Fibroblast of skin of back (primary cell): ENCODE results near the gene MEAF6.

ENCODE experiments used
- DNase-seq: peaks from one replicate; pipeline ENCODE4 v3.0.0-alpha.2; 2013

Gene MEAF6

DNA sequence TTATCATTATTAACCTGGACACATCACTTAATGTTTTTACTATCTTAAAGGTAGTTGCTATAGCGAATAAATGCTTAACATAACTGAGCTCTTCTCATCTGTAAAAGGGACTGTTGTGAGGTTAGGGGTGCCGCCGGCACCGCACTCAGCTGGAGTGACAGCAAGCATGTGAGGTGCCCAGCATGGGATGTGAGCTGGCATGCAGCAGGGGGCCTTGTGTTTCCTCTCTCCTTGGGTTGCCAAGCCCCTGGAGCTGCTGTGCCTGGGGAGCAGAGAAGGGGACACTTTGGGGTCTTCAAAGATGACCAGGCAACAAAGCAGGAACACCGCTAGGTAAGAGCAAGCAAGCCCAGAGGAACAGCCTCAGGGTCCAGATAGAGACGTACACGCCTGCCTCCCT is 42.3 kb downstream of the MEAF6 start:
- DNase-seq = no peak

DNA sequence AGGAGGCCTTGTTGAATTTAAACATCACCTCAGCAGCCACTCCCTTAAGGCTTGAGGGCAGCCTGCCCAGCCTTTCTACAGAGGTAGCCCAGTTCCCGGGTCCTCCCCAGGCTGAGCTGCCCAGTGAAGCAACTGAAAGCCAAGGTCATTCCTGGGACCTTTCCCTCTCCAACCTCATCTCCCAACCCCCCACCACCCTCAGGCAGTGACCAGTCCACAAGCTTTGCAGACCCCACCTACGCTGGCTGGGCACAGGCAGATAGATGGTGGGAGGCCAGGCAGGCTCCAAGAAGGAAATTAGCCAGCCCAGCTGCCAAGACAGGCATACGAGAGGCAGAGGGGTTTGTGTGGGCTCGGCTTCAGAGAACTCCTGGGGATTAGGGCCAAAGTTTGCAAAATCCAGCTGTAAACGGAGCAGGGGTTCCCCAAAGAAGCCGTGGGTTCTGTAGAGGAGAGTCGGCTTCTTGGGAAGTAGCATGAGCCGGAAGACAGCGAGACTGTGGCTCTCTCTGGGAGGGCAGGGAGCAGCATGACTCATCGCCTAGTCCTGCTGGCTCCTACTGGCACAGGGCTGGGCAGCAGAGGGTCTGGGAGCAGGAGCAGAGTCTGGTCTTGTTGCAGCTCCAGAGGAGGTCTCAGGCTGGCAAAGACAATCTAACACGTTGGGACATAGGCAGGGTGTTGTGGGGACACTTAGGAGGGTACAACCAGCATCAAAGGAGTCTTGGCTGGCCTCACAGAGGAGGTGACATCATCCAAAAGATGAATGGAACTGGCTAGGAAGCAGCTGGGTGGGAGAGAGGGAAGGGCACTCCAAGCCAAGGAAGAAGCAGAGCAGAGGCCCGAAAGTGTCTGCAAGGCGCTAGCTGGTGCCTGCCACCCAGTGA is 43.0 kb downstream of the MEAF6 start:
- DNase-seq = peak; percentile 93

DNA sequence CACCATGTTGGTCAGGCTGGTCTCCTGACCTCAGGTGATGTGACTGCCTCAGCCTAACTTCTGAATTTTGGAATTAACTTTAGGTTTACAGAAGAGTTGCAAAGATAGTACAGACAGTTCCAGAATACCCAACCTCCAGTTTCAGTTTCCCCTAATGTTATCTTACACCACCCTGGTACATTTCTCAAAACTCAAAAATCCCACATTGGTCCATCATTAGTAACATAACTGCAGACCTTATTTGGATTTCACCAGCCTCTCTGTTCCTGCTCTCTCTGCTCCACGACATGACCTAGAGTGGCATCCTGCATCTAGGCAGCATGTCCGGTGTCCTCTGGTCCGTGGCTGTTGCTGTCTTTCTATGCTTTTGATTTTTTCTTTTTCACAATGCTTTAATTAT is 45.2 kb downstream of the MEAF6 start:
- DNase-seq = no peak

DNA sequence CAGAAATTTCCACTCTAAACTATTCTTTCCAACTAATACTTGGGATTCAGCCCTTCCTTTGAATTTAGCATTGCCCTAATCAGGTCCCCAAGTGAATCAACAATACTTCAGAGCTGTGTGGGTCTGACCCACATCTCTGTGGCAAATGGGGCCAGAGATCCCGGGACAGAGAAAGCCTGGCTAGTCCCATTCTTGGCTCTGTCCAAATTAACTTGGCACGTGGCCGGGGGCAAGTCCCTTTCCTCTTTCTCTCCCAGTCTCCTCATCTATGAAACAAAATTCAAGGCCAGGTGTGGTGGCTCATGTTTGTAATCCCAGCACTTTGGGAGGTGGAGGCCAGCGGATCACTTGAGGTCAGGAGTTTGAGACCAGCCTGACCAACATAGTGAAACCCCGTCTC is 46.5 kb downstream of the MEAF6 start:
- no peak for DNase-seq

DNA sequence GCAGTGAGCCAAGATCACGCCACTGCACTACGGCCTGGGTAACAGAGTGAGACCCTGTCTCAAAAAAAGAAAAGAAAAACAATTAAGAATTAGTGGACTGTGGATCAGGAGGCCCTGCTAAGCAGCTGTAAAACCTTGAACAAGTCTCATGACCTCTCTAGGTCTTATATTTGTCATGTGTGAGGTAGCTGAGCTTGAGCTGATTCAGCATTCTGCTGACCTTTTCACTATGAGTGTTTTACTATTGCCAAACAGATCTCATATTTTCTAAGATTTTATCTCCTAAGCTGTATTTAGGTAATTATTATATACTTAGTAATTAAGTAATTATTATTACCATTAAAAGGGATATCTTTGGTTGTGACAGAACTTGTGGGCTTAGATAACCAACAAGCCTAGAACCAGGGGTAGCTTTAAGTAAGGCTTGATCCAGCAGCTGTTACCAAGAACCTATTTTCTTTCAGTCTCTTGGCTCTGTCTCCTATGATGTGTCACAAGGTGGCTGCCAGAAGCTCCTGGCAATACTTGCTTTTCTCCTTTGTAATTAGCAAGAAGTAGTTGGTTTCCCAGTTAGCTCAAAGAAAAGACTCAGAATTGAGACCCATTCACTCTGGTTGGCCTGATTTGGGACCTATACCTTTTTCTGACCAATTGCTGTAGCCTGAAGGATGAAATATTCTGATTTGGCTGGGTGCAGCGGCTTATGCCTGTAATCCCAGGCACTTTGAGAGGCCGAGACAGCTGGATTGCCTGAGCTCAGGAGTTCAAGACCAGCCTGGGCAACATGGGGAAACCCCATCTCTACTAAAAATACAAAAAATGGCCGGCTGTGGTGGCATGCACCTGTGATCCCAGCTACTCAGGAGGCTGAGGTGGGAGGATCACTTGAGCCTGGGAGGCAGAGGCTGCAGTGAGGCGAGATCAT is 48.7 kb downstream of the MEAF6 start:
- no peak for DNase-seq

DNA sequence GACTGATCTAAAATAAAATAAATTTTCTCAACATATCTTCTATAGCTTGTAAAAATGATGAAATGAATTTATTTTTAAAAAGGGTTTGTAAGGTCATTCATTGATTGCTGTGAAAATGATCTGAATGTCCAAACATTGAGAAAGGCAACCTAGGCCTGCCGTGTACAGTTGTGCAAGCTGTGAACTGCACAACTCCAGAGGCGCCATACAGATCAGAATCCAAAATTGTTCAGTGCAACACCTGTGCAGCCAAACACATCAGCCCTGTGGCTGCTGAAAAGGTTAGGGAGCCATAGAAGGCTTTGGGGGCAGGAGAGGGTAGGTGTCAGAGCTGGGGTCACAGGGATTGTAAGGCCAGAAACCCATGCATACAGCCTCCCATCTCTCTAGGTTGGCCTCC is 50.1 kb downstream of the MEAF6 start:
- DNase-seq = no peak

DNA sequence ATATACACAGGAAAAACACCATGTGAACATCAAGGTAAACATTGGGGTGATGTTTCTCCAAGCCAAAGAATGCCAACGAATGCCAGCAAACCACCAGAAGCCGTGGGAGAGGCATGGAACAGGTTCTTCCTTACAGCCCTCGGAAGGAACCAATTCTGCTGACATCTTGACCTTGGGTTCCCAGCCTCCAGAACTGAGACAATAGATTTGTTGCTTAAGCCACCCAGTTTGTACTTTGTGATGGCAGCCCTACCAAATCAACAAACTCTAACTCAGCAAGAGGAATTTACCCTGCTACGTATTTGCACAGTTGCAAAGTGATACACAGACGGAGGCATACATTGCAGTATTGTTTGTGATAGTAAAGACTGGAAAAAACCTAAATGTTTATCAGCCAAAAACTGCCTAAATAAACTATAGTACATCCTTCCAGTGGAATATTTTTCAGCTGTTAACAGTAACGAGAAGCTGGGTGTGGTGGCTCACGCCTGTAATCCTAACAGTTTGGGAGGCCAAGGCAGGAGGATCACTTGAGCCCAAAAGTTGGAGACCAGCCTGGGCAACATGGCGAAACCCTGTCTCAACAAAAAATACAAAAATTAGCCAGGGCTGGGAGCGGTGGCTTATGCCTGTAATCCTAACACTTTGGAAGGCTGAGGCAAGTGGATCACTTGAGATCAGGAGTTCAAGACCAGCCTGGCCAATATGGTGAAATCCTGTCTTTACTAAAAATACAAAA is 52.7 kb downstream of the MEAF6 start:
- DNase-seq = no peak

DNA sequence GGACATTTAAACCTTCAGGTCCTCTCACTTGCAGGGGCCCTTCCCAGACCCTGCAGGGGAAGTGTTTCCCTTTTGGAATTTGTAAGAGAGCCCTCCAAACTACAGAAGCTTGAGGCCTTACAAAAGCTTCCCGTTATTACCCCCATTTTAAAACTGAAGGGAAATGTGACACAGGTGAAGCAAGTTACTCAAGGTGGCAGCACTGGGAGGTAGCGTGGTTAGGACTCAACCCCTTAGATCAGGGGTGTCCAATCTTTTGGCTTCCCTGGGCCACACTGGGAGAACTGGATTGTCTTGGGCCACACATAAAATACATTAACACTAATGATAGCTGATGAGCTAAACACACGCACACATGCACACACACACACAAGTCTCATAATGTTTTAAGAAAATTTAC is 56.0 kb downstream of the MEAF6 start:
- no peak for DNase-seq

DNA sequence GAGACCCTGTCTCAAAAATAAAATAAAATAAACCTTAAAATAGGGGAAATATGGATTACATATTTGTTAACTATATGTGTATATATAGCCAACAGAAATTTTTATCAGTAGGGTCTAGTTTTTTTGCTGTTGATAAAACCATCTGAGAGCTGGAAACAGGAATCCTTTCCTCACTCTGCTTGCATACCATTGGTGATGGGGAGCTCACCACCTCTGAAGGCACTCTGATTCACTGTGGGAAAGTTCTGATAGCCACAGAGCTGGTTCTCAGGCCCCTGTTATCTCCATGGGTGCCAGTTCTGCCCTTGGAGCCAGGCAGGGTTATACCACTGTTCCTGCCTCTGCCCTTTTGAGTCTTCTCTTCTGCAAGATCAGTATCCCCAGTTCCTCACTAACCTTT is 58.0 kb downstream of the MEAF6 start:
- DNase-seq = no peak

DNA sequence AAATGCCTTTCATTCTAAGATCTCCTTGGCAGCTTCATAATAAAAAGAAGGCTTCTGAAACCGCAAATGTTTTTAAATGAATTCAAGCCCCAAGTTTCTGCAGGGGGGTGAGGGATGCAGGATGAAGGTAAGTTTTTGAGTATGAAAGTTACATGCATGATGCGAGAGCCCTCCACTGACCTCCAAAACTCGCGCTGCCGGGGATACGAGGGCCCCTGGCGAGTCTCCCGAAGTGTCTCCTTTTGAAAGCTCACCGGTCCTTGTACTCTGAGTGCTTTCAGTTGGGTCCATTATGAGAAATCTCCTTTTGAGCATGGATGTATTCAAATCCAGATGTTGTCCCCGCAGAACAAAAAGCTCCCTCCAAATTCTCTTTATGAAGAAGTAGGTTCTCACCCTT is 59.0 kb downstream of the MEAF6 start:
- DNase-seq = no peak

DNA sequence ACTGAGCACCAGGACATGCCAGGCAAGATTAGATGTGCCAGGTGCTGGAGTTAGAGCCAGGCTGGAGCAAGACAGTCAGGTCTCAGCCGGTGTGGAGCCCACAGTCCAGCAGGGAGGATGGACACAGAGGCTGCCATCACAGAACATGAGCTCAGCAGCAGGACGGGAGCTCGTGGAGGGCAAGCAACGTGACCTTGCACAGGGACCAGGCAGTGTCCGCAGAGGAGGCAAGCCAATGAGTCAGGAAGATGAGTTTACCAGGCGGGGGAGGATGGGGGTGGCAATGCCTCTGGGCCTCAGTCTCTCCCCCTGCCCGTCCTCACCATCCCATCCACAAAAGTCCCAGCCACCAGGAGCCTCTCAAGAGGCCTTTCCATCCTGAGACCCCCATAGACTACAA is 60.9 kb downstream of the MEAF6 start:
- no peak for DNase-seq

DNA sequence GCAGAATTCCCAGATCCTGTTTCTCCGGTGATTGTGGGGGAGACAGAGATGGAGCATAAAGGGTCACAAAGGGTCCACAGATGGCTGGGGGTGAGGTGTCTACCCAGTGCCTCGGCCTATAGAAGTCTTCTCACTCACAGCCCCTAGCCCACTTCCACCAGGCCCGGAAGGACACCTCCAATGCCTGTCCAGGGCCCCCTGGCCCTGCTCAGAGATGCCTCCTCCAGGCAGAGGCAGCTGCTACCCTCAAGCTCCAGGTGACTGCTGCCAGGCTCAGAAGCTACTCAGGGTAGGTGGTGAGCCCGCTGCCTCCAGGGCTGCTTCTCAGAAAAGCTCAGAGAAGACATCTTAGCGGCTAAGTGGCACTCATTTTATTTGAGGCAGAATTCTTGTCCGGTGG is 62.1 kb downstream of the MEAF6 start:
- no peak for DNase-seq

DNA sequence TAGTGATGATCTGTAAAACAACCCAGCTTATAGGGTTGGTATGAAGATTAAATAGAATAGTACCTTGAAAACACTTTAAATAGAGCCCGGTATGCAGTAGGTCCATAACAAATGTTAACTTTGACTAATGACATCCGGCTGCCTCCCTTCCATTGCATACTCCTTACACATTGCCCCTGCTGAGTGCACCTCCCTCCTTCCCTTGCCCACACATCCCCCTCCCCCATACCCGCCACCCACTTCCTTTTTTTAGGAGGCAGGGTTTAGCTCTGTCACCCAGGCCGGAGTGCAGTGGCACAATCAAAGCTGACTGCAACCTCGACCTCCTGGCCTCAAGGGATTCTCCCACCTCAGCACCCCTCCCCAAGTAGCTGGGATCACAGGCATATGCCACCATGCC is 64.6 kb downstream of the MEAF6 start:
- peak; percentile 39 for DNase-seq

DNA sequence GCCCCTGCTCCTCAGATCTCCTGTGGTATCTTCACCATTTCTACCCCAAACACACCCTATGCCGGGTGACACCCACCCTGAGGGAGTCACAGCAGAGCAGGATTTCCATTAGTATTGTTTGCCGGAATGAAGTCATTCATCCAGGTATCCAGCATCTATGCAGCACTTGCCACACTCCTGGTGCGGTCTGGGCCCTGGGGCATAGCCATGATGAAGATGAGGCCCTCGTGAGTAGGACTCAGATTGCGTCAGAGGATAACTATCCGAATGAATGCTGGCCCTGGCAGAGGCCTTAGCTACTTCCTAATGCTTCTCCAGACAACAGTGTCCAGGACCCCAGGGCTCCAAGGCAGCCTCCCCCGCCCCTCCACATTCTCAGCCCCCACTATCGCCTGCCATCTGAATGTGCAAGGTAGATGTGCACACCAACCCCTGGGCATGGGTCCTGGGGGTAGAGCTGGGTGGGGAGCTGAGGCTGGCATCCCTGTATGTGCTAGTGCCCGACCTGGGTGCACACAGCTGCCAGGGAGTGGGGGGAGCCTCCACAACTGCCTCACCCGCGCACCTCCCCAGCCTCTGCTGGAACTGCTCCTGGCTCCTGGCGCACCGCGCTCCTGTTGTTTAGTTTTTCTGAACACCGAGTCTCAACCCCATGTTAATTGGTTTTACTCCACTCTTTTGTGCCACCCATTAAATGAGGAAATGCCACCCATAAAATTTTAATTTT is 65.7 kb downstream of the MEAF6 start:
- no peak for DNase-seq

DNA sequence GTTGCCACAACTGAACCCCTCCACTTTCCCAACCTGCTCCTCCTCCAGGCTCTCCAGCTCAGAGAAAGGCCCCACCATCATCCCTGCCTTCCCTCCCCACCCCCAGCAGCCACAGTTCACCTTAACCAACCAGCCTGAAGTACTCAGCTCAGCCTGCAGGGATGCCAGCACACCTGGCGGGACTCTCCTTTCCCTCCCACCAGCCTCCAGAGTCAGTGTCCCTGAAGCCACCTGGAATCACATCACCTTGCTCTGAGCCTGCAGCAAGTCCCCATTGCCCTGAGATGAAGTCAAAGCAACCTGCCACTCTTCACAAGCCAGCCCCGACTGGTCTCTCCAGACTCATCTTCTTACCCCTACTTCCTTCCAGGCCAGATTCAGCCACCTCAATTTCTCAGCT is 66.4 kb downstream of the MEAF6 start:
- no peak for DNase-seq

DNA sequence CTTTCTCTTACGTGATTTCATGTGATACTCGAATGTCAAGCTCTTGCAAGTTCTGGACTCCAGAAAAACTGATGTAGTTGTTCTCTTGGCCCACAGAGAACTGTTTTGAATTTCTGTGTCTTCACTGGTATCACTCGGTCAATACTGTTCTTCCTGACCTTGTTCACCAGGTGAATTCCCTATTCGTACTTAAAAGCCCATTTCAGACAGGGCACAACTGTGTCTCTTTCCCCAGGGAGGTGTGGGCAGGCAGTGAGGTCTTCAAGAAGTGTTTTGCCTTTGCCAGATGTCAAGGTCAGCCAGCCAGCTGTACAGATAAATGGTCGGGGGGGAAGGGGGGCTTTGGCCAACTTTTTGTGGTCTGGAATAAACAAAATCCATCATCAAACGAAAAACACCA is 67.7 kb downstream of the MEAF6 start:
- no peak for DNase-seq

DNA sequence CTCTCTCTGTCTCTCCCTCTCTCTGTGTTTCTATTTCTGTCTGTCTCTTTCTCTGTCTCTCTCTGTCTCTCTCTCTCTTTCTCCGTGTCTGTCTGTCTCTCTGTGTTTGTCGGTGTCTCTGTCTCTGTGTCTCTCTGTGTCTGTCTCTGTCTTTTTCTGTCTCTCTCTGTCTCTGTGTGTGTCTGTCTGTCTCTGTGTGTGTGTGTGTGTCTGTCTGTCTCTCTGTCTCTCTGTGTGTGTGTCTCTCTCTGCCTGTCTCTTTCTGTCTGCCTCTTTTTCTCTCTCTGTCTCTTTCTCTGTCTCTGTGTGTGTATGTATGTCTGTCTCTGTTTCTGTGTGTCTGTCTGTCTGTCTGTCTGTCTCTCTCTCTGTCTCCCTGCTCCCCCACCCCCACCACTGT is 71.9 kb downstream of the MEAF6 start:
- DNase-seq = no peak
